Measurements from ENCODE around the gene FBXO5. TPM values are rescaled to one million over a fixed set of nuclear protein-coding genes. Genes with fewer than 3 reads are reported as not detected.

The FBXO5 gene
- total and polyA plus RNA-seq, 4 donors: 1.8 to 10.5 (median 3.5) TPM

- ATAC-seq (ENCODE audit: insufficient read depth, low FRiP score): no peak
- no peaks in the 10 kb centered on the region for H3K4me1 ChIP-seq (ENCODE audit: control insufficient read depth in 5 of 5, insufficient read depth in 5 of 5, low read length in 5 of 5)
- no peaks in the 10 kb centered on the region for H3K9me3 ChIP-seq (ENCODE audit: control insufficient read depth in 4 of 4, insufficient read depth in 3 of 4, low read length in 3 of 4)
- no peak overlapping the region for H3K27ac ChIP-seq (ENCODE audit: low read depth in 1 of 2, low read length in 1 of 2)
- no peak for TF ChIP-seq CTCF (IDR thresholded peaks at IDR 0.05; ENCODE audit: control extremely low read depth, extremely low read depth)
- 88 to 91% methylated on average over 3 of the region's 3 CpGs for WGBS, 2 donors
- no peaks in the 10 kb centered on the region for H3K27me3 ChIP-seq (ENCODE audit: control insufficient read depth in 3 of 3, insufficient read depth in 3 of 3, low read length in 2 of 3)
- no peak overlapping the region for H3K9ac ChIP-seq (ENCODE audit: insufficient read depth in 1 of 2, low read length in 2 of 2)
- H3K36me3 ChIP-seq (ENCODE audit: control insufficient read depth in 4 of 4, insufficient read depth in 4 of 4, low read length in 4 of 4): no peaks in the 10 kb centered on the region
- H3K4me3 ChIP-seq: no peak overlapping the region
- DNase-seq: no peak
Measured at GRCh38 chr6:152946484-152946883, 36.4 kb downstream of the FBXO5 start.

- no peak for DNase-seq
- TF ChIP-seq CTCF (IDR thresholded peaks at IDR 0.05; ENCODE audit: control extremely low read depth, extremely low read depth): no peak
- no peaks in the 10 kb centered on the region for H3K27me3 ChIP-seq (ENCODE audit: control insufficient read depth in 3 of 3, insufficient read depth in 3 of 3, low read length in 2 of 3)
- no peaks in the 10 kb centered on the region for H3K4me1 ChIP-seq (ENCODE audit: control insufficient read depth in 5 of 5, insufficient read depth in 5 of 5, low read length in 5 of 5)
- H3K9ac ChIP-seq (ENCODE audit: insufficient read depth in 1 of 2, low read length in 2 of 2): no peak overlapping the region
- no peaks in the 10 kb centered on the region for H3K9me3 ChIP-seq (ENCODE audit: control insufficient read depth in 4 of 4, insufficient read depth in 3 of 4, low read length in 3 of 4)
- no peak overlapping the region for H3K4me3 ChIP-seq
- 80 to 93% methylated on average over 2 of the region's 2 CpGs for WGBS, 2 donors
- no peak for ATAC-seq (ENCODE audit: insufficient read depth, low FRiP score)
- no peaks in the 10 kb centered on the region for H3K36me3 ChIP-seq (ENCODE audit: control insufficient read depth in 4 of 4, insufficient read depth in 4 of 4, low read length in 4 of 4)
- no peak overlapping the region for H3K27ac ChIP-seq (ENCODE audit: low read depth in 1 of 2, low read length in 1 of 2)
Measured at GRCh38 chr6:152943260-152943897, 39.5 kb downstream of the FBXO5 start.

GRCh38 chr6:152942319-152942869 lies 40.4 kb downstream of the FBXO5 start:
- Histone ChIP-seq H3K27ac (ENCODE audit: low read depth in 1 of 2, low read length in 1 of 2) (no peak overlapping the region), H3K9me3 (ENCODE audit: control insufficient read depth in 4 of 4, insufficient read depth in 3 of 4, low read length in 3 of 4) (no peaks in the 10 kb centered on the region), H3K36me3 (ENCODE audit: control insufficient read depth in 4 of 4, insufficient read depth in 4 of 4, low read length in 4 of 4) (no peaks in the 10 kb centered on the region), H3K9ac (ENCODE audit: insufficient read depth in 1 of 2, low read length in 2 of 2) (no peak overlapping the region), H3K4me3 (no peak overlapping the region), H3K27me3 (ENCODE audit: control insufficient read depth in 3 of 3, insufficient read depth in 3 of 3, low read length in 2 of 3) (no peaks in the 10 kb centered on the region), H3K4me1 (ENCODE audit: control insufficient read depth in 5 of 5, insufficient read depth in 5 of 5, low read length in 5 of 5) (no peaks in the 10 kb centered on the region)
- no peak for TF ChIP-seq CTCF (IDR thresholded peaks at IDR 0.05; ENCODE audit: control extremely low read depth, extremely low read depth)
- WGBS, 2 donors: 73 to 89% methylated on average over 1 of the region's 1 CpG
- ATAC-seq (ENCODE audit: insufficient read depth, low FRiP score) (no peak), DNase-seq (peak in 1 of 3 donors; percentile 2)

- DNase-seq: no peak
- H3K27ac ChIP-seq (ENCODE audit: low read depth in 1 of 2, low read length in 1 of 2): no peak overlapping the region
- TF ChIP-seq CTCF (IDR thresholded peaks at IDR 0.05; ENCODE audit: control extremely low read depth, extremely low read depth): no peak
- no peak overlapping the region for H3K4me3 ChIP-seq
- no peaks in the 10 kb centered on the region for H3K4me1 ChIP-seq (ENCODE audit: control insufficient read depth in 5 of 5, insufficient read depth in 5 of 5, low read length in 5 of 5)
- H3K27me3 ChIP-seq (ENCODE audit: control insufficient read depth in 3 of 3, insufficient read depth in 3 of 3, low read length in 2 of 3): no peaks in the 10 kb centered on the region
- no peaks in the 10 kb centered on the region for H3K9me3 ChIP-seq (ENCODE audit: control insufficient read depth in 4 of 4, insufficient read depth in 3 of 4, low read length in 3 of 4)
- H3K36me3 ChIP-seq (ENCODE audit: control insufficient read depth in 4 of 4, insufficient read depth in 4 of 4, low read length in 4 of 4): no peaks in the 10 kb centered on the region
- no peak for ATAC-seq (ENCODE audit: insufficient read depth, low FRiP score)
- no peak overlapping the region for H3K9ac ChIP-seq (ENCODE audit: insufficient read depth in 1 of 2, low read length in 2 of 2)
Measured at GRCh38 chr6:152941746-152942145, 41.1 kb downstream of the FBXO5 start.

All from lung (tissue), 12 donors.